Measurements from ENCODE around the gene SERP2. TPM values are rescaled to one million over a fixed set of nuclear protein-coding genes. Genes with fewer than 3 reads are reported as not detected.

SERP2 gene
- total RNA-seq, 4 donors from 2014 or later, result 5.8 to 9.5 (median 7.4) TPM

DNA sequence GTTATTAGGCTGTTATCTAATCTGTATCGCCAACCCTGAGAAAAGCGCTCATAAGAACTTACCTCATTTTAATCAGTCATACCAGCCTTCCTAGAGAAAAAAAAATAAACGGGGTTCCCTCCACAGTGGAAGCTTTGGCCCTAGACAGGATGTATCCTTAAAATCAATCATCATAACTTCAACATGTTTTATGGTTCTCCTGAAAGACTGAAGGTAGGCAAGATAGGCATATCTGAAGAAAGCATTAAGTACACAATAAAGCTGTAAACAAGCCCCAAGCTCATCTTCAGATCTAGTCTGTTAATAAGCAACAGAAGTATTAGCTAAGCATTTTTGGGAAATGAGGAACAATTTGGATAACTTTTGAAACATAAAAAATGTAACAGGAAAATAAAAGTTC lies 18.7 kb upstream of the SERP2 start:
- no peaks in the 10 kb centered on the region for H3K27me3 ChIP-seq
- H3K9me3 ChIP-seq, result no peaks in the 10 kb centered on the region
- intact Hi-C loops (cut with DNase I), result no loop called here
- WGBS, result 72% methylated on average over 3 of the region's 3 CpGs
- TF ChIP-seq EP300 (IDR thresholded peaks at IDR 0.05) (no peak), POLR2A (IDR thresholded peaks at IDR 0.05; ENCODE audit: low read depth) (no peak), POLR2AphosphoS5 (IDR thresholded peaks at IDR 0.05) (no peak)
- TF ChIP-seq, protein P1, sequence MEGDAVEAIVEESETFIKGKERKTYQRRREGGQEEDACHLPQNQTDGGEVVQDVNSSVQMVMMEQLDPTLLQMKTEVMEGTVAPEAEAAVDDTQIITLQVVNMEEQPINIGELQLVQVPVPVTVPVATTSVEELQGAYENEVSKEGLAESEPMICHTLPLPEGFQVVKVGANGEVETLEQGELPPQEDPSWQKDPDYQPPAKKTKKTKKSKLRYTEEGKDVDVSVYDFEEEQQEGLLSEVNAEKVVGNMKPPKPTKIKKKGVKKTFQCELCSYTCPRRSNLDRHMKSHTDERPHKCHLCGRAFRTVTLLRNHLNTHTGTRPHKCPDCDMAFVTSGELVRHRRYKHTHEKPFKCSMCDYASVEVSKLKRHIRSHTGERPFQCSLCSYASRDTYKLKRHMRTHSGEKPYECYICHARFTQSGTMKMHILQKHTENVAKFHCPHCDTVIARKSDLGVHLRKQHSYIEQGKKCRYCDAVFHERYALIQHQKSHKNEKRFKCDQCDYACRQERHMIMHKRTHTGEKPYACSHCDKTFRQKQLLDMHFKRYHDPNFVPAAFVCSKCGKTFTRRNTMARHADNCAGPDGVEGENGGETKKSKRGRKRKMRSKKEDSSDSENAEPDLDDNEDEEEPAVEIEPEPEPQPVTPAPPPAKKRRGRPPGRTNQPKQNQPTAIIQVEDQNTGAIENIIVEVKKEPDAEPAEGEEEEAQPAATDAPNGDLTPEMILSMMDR (IDR thresholded peaks at IDR 0.05), result no peak
- no peak overlapping the region for H3K27ac ChIP-seq (replicated peaks in 1 of 4)
- H3K36me3 ChIP-seq, result no peaks in the 10 kb centered on the region
- H3K4me3 ChIP-seq, result no peak overlapping the region
- H3K4me1 ChIP-seq, result no peaks in the 10 kb centered on the region
- DNase-seq (ENCODE audit: extremely low spot score), result no peak

DNA sequence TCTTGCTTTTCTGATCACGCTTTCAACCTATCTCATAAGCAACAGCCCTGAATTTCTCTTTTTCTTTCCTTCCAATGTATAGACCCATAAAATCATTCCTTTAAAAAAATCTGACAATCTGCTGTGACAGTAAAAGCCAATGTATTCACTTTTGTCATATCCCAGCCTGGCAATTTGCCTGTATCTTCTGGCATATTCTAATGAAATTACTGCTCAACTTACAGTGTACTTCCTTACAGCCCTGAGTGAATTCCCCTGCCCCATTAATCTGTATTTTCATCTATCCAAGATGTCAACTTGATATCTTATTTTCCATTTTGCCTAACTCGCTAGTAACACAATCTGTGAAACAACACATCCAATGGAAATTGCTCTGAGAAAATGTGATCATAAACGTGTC lies 18.0 kb upstream of the SERP2 start:
- H3K27me3 ChIP-seq, result no peaks in the 10 kb centered on the region
- no peak overlapping the region for H3K27ac ChIP-seq (replicated peaks in 1 of 4)
- intact Hi-C loops (cut with DNase I), result no loop called here
- WGBS, result 87% methylated on average over 3 of the region's 3 CpGs
- DNase-seq (ENCODE audit: extremely low spot score), result no peak
- TF ChIP-seq POLR2AphosphoS5 (IDR thresholded peaks at IDR 0.05) (no peak), POLR2A (IDR thresholded peaks at IDR 0.05; ENCODE audit: low read depth) (no peak), EP300 (IDR thresholded peaks at IDR 0.05) (no peak)
- TF ChIP-seq, protein P1 (IDR thresholded peaks at IDR 0.05), result no peak
- no peak overlapping the region for H3K4me3 ChIP-seq
- no peaks in the 10 kb centered on the region for H3K9me3 ChIP-seq
- H3K4me1 ChIP-seq, result no peaks in the 10 kb centered on the region
- H3K36me3 ChIP-seq, result no peaks in the 10 kb centered on the region

DNA sequence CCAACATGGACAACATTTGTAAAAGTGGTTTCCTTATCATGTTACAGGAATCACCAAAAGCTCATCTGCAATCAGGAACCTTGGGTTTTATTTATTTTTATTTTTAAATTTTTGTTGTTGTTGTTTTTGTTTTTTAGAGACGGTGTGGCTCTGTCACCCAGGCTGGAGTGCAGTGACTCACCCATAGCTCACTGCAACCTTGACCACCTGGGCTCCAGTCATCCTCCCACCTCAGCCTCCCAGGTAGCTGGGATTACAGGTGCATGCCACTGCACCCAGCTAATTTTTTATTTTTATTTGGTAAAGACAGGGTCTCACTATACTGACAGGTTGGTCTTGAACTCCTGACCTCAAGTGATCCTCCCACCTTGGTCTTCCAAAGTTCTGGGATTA lies 13.6 kb upstream of the SERP2 start:
- Histone ChIP-seq H3K4me1 (peaks cover 0 to 17% (median 6%) of the 10 kb centered on the region in 4 donors), H3K36me3 (no peaks in the 10 kb centered on the region), H3K4me3 (no peak overlapping the region), H3K9me3 (no peaks in the 10 kb centered on the region), H3K27me3 (no peaks in the 10 kb centered on the region), H3K27ac (replicated peaks in 1 of 4) (no peak overlapping the region)
- TF ChIP-seq POLR2A (IDR thresholded peaks at IDR 0.05; ENCODE audit: low read depth) (no peak), EP300 (IDR thresholded peaks at IDR 0.05) (no peak), POLR2AphosphoS5 (IDR thresholded peaks at IDR 0.05) (no peak)
- TF ChIP-seq, protein P1 (IDR thresholded peaks at IDR 0.05), result no peak
- DNase-seq (ENCODE audit: extremely low spot score), result no peak
- intact Hi-C loops (cut with DNase I), result no loop called here
- 100% methylated on average over 1 of the region's 1 CpG for WGBS

DNA sequence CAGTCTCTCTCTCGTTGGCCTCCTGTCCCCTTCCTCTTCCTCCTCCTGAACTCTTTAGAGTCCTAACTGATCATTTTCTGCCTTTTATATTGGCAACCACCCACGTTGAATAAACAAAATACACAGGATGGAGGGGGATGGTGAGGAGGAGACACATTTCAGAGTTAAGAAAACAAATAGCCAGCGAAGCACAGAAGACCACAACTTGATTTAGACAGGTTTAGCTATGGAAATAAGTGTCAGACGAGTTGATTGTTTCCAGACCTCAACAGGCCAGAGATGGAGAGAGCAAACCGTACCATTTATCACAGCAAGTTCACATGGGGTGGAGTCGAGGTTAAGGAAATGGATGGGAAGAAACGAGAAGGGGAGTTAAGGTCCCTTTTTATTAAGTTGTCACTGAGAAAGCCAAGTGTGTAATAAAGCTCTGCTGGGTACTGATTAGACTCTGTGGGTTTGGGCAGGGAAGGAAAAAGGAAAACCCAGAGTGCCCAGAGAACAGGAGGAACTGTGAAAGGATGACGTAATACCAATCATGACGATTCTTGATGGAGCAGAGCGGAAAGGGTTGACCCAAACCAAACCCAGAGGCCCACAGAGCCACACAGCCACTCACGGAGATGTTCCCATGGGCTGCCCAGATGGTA lies 11.1 kb upstream of the SERP2 start:
- DNase-seq (ENCODE audit: extremely low spot score), result no peak
- intact Hi-C loops (cut with DNase I), result no loop called here
- Histone ChIP-seq H3K27ac (replicated peaks in 1 of 4) (no peak overlapping the region), H3K27me3 (no peaks in the 10 kb centered on the region), H3K36me3 (no peaks in the 10 kb centered on the region), H3K9me3 (no peaks in the 10 kb centered on the region), H3K4me3 (no peak overlapping the region), H3K4me1 (peaks cover 0 to 17% (median 6%) of the 10 kb centered on the region in 4 donors)
- TF ChIP-seq POLR2AphosphoS5 (IDR thresholded peaks at IDR 0.05), result no peak
- TF ChIP-seq POLR2A (IDR thresholded peaks at IDR 0.05; ENCODE audit: low read depth), result no peak
- no peak for TF ChIP-seq EP300 (IDR thresholded peaks at IDR 0.05)
- TF ChIP-seq, protein P1 (IDR thresholded peaks at IDR 0.05), result no peak
- WGBS, result 46% methylated on average over 11 of the region's 11 CpGs

Data from esophagus muscularis mucosa (tissue), 4 donors.